Measurements from ENCODE around the gene SUN5. TPM values are rescaled to one million over a fixed set of nuclear protein-coding genes. Genes with fewer than 3 reads are reported as not detected.

SUN5 gene
- total and polyA plus RNA-seq, 4 donors = not detected

DNA sequence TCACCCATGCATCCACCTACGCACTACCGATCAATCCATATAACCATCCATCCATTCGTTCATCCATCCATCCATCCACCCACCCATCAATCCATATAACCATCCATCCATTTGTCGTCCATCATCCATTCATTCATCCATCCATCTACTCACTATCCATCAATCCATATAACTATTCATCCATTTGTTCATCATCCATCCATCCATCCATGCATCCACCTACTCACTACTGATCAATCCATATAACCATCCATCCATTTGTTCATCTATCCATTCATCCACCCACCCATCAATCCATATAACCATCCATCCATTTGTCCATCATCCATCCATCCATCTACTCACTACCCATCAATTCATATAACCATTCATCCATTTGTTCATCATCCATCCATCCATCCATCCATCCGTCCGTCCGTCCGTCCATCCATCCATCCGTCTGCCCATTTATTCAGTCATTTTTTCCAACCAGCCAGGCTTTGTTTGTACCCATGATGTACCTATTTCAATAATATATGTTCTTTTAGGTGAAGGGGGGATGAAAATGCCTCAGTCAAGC lies 21.2 kb upstream of the SUN5 start:
- no peak for ATAC-seq (ENCODE audit: insufficient read depth, low FRiP score)
- no peak overlapping the region for H3K9ac ChIP-seq (ENCODE audit: insufficient read depth in 1 of 2, low read length in 2 of 2)

DNA sequence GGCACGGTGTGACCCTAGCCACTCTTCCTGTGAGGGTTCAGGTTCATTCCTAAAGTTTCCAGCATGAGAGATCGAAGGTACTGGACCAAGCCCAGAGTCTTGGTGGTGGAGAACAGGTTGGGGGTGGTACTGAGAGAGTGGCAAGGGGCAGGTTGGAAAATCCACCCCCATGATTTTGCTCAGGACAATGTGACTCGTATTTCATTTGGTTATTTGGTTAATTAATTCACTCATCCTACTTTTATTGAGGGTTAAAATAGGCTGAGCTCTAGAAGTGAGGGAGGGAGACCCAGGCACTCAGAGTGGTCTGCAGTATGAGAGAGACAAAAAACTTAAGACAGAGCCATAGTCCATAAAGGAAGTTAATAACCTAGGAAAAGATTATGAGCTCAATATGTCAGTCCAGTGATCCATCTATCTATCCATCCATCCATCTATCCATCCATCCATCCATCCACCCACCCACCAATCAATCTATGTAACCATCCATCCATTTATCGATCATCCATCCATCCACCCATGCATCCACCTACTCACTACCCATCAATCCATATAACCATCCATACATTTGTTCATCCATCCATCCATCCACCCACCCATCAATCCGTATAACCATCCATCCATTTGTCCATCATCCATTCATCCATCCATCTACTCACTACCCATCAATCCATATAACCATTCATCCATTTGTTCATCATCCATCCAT lies 20.5 kb upstream of the SUN5 start:
- WGBS, 2 donors = 73 to 80% methylated on average over 5 of the region's 5 CpGs
- no peak for ATAC-seq (ENCODE audit: insufficient read depth, low FRiP score)
- TF ChIP-seq, protein P1, sequence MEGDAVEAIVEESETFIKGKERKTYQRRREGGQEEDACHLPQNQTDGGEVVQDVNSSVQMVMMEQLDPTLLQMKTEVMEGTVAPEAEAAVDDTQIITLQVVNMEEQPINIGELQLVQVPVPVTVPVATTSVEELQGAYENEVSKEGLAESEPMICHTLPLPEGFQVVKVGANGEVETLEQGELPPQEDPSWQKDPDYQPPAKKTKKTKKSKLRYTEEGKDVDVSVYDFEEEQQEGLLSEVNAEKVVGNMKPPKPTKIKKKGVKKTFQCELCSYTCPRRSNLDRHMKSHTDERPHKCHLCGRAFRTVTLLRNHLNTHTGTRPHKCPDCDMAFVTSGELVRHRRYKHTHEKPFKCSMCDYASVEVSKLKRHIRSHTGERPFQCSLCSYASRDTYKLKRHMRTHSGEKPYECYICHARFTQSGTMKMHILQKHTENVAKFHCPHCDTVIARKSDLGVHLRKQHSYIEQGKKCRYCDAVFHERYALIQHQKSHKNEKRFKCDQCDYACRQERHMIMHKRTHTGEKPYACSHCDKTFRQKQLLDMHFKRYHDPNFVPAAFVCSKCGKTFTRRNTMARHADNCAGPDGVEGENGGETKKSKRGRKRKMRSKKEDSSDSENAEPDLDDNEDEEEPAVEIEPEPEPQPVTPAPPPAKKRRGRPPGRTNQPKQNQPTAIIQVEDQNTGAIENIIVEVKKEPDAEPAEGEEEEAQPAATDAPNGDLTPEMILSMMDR (IDR thresholded peaks at IDR 0.05; ENCODE audit: control extremely low read depth, extremely low read depth) = no peak

More for the DNA sequence above, 21.2 kb upstream of the SUN5 start:
- no peak overlapping the region for H3K4me3 ChIP-seq
- H3K9me3 ChIP-seq (ENCODE audit: control insufficient read depth in 4 of 4, insufficient read depth in 3 of 4, low read length in 3 of 4) = no peaks in the 10 kb centered on the region
- no peak overlapping the region for H3K27ac ChIP-seq (ENCODE audit: low read depth in 1 of 2, low read length in 1 of 2)
- peaks cover 0 to 15% (median 3%) of the 10 kb centered on the region in 3 donors for H3K27me3 ChIP-seq (ENCODE audit: control insufficient read depth in 3 of 3, insufficient read depth in 3 of 3, low read length in 2 of 3)
- 59 to 94% methylated on average over 9 of the region's 9 CpGs for WGBS, 2 donors
- no peaks in the 10 kb centered on the region for H3K4me1 ChIP-seq (ENCODE audit: control insufficient read depth in 5 of 5, insufficient read depth in 5 of 5, low read length in 5 of 5)
- TF ChIP-seq, protein P1 (IDR thresholded peaks at IDR 0.05; ENCODE audit: control extremely low read depth, extremely low read depth) = no peak
- no peak for DNase-seq
- no peaks in the 10 kb centered on the region for H3K36me3 ChIP-seq (ENCODE audit: control insufficient read depth in 4 of 4, insufficient read depth in 4 of 4, low read length in 4 of 4)

DNA sequence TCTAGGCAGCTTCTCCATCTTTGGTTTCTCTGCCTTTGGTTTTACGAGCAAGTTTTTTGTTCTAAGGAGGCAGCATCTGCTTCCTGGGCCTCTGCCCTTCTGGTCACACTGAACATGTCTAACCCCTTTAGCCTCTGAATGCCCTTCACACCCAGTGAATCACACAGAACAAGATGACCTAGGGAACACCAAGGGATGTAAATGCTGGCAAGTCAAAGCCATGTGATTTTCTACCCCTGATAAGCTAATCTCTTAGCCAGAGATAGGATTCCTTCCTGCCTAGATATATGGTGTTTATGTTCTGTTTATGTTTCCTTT lies 20.0 kb upstream of the SUN5 start:
- 65 to 78% methylated on average over 1 of the region's 1 CpG for WGBS, 2 donors
- peaks cover 0 to 15% (median 3%) of the 10 kb centered on the region in 3 donors for H3K27me3 ChIP-seq (ENCODE audit: control insufficient read depth in 3 of 3, insufficient read depth in 3 of 3, low read length in 2 of 3)
- no peaks in the 10 kb centered on the region for H3K4me1 ChIP-seq (ENCODE audit: control insufficient read depth in 5 of 5, insufficient read depth in 5 of 5, low read length in 5 of 5)
- TF ChIP-seq, protein P1 (IDR thresholded peaks at IDR 0.05; ENCODE audit: control extremely low read depth, extremely low read depth) = no peak
- H3K36me3 ChIP-seq (ENCODE audit: control insufficient read depth in 4 of 4, insufficient read depth in 4 of 4, low read length in 4 of 4) = no peaks in the 10 kb centered on the region
- no peak for DNase-seq
- no peak overlapping the region for H3K9ac ChIP-seq (ENCODE audit: insufficient read depth in 1 of 2, low read length in 2 of 2)
- no peak for ATAC-seq (ENCODE audit: insufficient read depth, low FRiP score)
- no peaks in the 10 kb centered on the region for H3K9me3 ChIP-seq (ENCODE audit: control insufficient read depth in 4 of 4, insufficient read depth in 3 of 4, low read length in 3 of 4)
- H3K27ac ChIP-seq (ENCODE audit: low read depth in 1 of 2, low read length in 1 of 2) = no peak overlapping the region
- H3K4me3 ChIP-seq = no peak overlapping the region

More for the DNA sequence above, 20.5 kb upstream of the SUN5 start:
- Histone ChIP-seq H3K9me3 (ENCODE audit: control insufficient read depth in 4 of 4, insufficient read depth in 3 of 4, low read length in 3 of 4) (no peaks in the 10 kb centered on the region), H3K36me3 (ENCODE audit: control insufficient read depth in 4 of 4, insufficient read depth in 4 of 4, low read length in 4 of 4) (no peaks in the 10 kb centered on the region), H3K27me3 (ENCODE audit: control insufficient read depth in 3 of 3, insufficient read depth in 3 of 3, low read length in 2 of 3) (peaks cover 0 to 15% (median 3%) of the 10 kb centered on the region in 3 donors), H3K4me1 (ENCODE audit: control insufficient read depth in 5 of 5, insufficient read depth in 5 of 5, low read length in 5 of 5) (no peaks in the 10 kb centered on the region), H3K4me3 (no peak overlapping the region), H3K9ac (ENCODE audit: insufficient read depth in 1 of 2, low read length in 2 of 2) (no peak overlapping the region), H3K27ac (ENCODE audit: low read depth in 1 of 2, low read length in 1 of 2) (no peak overlapping the region)
- no peak for DNase-seq
